ENCODE results near the gene METAP1D. TPM values are rescaled to one million over a fixed set of nuclear protein-coding genes. Genes with fewer than 3 reads are reported as not detected.

Gene METAP1D
- total RNA-seq, 1 experiment from 2014 or later: 12.7 TPM

DNA sequence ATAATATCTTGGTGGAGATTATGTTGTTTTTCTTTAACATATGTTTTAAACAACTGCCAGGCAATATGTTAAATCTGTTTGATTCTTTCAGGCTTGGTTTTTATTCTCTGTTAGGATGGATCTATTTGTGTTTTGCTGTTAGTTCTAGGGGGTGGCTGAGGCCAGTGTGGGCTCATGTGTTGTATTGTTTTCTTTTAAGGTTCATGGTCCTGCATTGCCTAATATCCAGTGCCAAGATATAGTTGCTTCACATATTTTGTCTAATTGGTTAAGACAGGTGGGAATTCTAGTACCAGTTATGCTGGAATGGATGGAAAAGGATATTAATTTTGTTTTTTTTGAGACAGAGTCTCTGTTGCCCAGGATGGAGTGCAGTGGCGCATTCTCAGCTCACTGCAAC lies 7.6 kb downstream of the METAP1D start:
- intact Hi-C loops (cut with micrococcal nuclease; ENCODE audit: unreplicated experiment): no loop called here
- H3K27me3 ChIP-seq (replicated peaks; ENCODE audit: insufficient read depth, low read depth, low read length, poor library complexity): no peaks in the 10 kb centered on the region
- no peak for DNase-seq (ENCODE audit: low spot score)
- H3K27ac ChIP-seq (ENCODE audit: low read depth, low read length, poor library complexity, severe bottlenecking): no peak overlapping the region
- no peaks in the 10 kb centered on the region for H3K9me3 ChIP-seq (ENCODE audit: low read depth, low read length, poor library complexity, severe bottlenecking)
- no peaks in the 10 kb centered on the region for H3K36me3 ChIP-seq (ENCODE audit: insufficient read depth, low read length, poor library complexity, severe bottlenecking)
- peaks cover 9% of the 10 kb centered on the region for H3K4me1 ChIP-seq (ENCODE audit: insufficient read depth, low read length, poor library complexity, severe bottlenecking)
- no peak overlapping the region for H3K4me3 ChIP-seq (ENCODE audit: low read depth, low read length, poor library complexity, severe bottlenecking)
- POLR2A ChIA-PET (ENCODE audit: low non-redundant PET): no interaction called here
- TF ChIP-seq EZH2 (IDR thresholded peaks at IDR 0.05; ENCODE audit: borderline replicate concordance, low read depth, low read length, poor library complexity, severe bottlenecking): no peak
- TF ChIP-seq, protein P1, sequence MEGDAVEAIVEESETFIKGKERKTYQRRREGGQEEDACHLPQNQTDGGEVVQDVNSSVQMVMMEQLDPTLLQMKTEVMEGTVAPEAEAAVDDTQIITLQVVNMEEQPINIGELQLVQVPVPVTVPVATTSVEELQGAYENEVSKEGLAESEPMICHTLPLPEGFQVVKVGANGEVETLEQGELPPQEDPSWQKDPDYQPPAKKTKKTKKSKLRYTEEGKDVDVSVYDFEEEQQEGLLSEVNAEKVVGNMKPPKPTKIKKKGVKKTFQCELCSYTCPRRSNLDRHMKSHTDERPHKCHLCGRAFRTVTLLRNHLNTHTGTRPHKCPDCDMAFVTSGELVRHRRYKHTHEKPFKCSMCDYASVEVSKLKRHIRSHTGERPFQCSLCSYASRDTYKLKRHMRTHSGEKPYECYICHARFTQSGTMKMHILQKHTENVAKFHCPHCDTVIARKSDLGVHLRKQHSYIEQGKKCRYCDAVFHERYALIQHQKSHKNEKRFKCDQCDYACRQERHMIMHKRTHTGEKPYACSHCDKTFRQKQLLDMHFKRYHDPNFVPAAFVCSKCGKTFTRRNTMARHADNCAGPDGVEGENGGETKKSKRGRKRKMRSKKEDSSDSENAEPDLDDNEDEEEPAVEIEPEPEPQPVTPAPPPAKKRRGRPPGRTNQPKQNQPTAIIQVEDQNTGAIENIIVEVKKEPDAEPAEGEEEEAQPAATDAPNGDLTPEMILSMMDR (conservative IDR thresholded peaks at IDR 0.05; ENCODE audit: low read depth, low read length): no peak
- CTCF ChIA-PET: no interaction called here
- no TSS peak for BruUV-seq (replicated peaks)

DNA sequence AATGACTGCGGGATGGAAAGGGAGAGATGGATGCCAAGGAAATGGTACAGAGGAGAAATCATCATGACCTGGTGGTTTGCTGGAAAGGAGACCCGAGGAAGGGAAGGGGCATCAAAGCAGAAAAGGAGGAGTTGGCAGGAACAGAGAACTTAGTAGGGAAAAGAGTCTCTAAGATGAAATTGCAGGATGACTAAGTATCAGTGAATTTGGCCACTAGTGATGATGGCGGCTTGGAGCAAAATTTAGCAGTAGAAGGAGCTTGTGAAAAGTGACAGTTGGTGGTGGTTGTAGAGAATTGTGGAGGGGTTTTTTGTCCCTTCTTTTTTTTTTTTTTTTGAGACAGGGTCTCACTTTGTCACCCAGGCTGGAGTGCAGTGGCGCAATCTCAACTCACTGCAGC lies 10.1 kb downstream of the METAP1D start:
- Histone ChIP-seq H3K9me3 (ENCODE audit: low read depth, low read length, poor library complexity, severe bottlenecking) (no peaks in the 10 kb centered on the region), H3K4me3 (ENCODE audit: low read depth, low read length, poor library complexity, severe bottlenecking) (no peak overlapping the region), H3K27me3 (replicated peaks; ENCODE audit: insufficient read depth, low read depth, low read length, poor library complexity) (no peaks in the 10 kb centered on the region), H3K27ac (ENCODE audit: low read depth, low read length, poor library complexity, severe bottlenecking) (no peak overlapping the region), H3K4me1 (ENCODE audit: insufficient read depth, low read length, poor library complexity, severe bottlenecking) (peaks cover 21% of the 10 kb centered on the region), H3K36me3 (ENCODE audit: insufficient read depth, low read length, poor library complexity, severe bottlenecking) (no peaks in the 10 kb centered on the region)
- CTCF ChIA-PET: no interaction called here
- BruUV-seq (replicated peaks): no TSS peak
- DNase-seq (ENCODE audit: low spot score): no peak
- no peak for TF ChIP-seq EZH2 (IDR thresholded peaks at IDR 0.05; ENCODE audit: borderline replicate concordance, low read depth, low read length, poor library complexity, severe bottlenecking)
- TF ChIP-seq, protein P1 (conservative IDR thresholded peaks at IDR 0.05; ENCODE audit: low read depth, low read length): no peak
- POLR2A ChIA-PET (ENCODE audit: low non-redundant PET): no interaction called here
- intact Hi-C loops (cut with micrococcal nuclease; ENCODE audit: unreplicated experiment): no loop called here

DNA sequence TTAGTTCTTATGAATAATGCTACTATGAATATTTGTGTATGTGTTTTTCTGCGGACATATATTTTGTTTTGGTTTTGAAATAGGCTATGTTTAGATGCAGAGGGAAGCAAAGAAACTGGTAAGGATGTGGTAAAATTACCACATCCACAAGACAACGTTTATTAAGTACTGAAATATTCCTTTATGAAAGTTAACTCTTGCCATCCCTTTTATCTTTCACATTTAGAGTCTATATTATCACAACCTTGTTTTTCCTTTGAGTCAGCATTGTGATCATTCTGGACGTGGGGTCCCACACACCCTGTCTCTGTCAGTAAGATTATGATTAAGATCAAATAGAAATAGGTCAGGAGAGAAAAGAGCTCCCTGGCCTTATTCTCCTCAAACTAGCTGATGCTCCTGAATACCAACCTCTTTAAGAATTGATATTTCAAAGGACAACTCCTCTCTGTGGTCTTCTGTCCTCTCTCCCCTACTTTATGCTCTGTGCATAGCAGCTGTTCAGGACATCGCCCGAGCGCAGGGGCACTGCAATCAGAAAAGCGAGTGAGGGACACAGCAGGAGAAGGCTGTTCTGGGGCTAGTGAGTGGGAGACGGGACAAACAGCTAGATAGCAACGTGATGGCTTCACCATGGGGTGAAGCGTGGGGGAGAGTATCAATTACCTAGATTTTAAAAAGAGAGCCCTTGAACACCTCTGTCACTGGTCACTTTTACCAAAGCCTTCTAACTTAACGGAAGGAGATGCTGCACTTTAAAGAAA lies 12.2 kb downstream of the METAP1D start:
- intact Hi-C loops (cut with micrococcal nuclease; ENCODE audit: unreplicated experiment): no loop called here
- Histone ChIP-seq H3K36me3 (ENCODE audit: insufficient read depth, low read length, poor library complexity, severe bottlenecking) (no peaks in the 10 kb centered on the region), H3K27ac (ENCODE audit: low read depth, low read length, poor library complexity, severe bottlenecking) (peak overlapping the region; percentile 63), H3K9me3 (ENCODE audit: low read depth, low read length, poor library complexity, severe bottlenecking) (no peaks in the 10 kb centered on the region), H3K4me1 (ENCODE audit: insufficient read depth, low read length, poor library complexity, severe bottlenecking) (peaks cover 21% of the 10 kb centered on the region), H3K27me3 (replicated peaks; ENCODE audit: insufficient read depth, low read depth, low read length, poor library complexity) (no peaks in the 10 kb centered on the region), H3K4me3 (ENCODE audit: low read depth, low read length, poor library complexity, severe bottlenecking) (no peak overlapping the region)
- ChIA-PET POLR2A (ENCODE audit: low non-redundant PET) (interaction anchor here (0.7 kb wide), 1 partner anchor 1501 kb away, joined by 4 read pairs; no protein-coding TSS in a partner anchor), CTCF (no interaction called here)
- no TSS peak for BruUV-seq (replicated peaks)
- no peak for TF ChIP-seq EZH2 (IDR thresholded peaks at IDR 0.05; ENCODE audit: borderline replicate concordance, low read depth, low read length, poor library complexity, severe bottlenecking)
- TF ChIP-seq, protein P1 (conservative IDR thresholded peaks at IDR 0.05; ENCODE audit: low read depth, low read length): no peak
- no peak for DNase-seq (ENCODE audit: low spot score)
